GM12874 (cell line): ENCODE results near the gene NDFIP2.

Experiments
- TF ChIP-seq, protein P1 (sequence below): IDR thresholded peaks from 2 replicates; pipeline ENCODE4 v1.5.1; 2011; ENCODE audit warnings: low read depth, mild to moderate bottlenecking, control low read depth, low read length, moderate library complexity; ENCODE audit not compliant: insufficient read depth

NDFIP2 gene

DNA sequence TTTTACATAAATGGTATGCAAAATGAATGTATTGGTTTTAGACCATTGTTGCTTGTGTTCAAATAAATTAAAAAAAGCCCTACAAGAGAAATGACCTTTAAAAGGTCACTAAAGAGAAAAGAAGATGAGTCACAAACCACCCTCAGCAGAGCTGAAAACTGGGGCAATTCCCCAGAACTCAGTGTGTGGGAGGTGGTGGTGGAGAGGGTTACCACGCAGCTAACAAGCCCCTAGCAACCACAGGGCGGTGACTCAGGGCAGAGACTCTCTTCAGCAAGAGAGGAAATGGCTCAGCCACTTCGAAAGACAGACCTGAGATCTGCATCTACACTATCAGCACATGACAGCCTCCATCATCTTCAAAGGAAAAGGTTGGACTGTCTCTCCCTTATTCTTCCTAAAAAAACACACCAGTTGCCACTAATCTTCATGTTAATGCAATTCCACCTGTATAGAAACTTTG, 29.4 kb upstream of the NDFIP2 start:
- TF ChIP-seq, protein P1, sequence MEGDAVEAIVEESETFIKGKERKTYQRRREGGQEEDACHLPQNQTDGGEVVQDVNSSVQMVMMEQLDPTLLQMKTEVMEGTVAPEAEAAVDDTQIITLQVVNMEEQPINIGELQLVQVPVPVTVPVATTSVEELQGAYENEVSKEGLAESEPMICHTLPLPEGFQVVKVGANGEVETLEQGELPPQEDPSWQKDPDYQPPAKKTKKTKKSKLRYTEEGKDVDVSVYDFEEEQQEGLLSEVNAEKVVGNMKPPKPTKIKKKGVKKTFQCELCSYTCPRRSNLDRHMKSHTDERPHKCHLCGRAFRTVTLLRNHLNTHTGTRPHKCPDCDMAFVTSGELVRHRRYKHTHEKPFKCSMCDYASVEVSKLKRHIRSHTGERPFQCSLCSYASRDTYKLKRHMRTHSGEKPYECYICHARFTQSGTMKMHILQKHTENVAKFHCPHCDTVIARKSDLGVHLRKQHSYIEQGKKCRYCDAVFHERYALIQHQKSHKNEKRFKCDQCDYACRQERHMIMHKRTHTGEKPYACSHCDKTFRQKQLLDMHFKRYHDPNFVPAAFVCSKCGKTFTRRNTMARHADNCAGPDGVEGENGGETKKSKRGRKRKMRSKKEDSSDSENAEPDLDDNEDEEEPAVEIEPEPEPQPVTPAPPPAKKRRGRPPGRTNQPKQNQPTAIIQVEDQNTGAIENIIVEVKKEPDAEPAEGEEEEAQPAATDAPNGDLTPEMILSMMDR: no peak

DNA sequence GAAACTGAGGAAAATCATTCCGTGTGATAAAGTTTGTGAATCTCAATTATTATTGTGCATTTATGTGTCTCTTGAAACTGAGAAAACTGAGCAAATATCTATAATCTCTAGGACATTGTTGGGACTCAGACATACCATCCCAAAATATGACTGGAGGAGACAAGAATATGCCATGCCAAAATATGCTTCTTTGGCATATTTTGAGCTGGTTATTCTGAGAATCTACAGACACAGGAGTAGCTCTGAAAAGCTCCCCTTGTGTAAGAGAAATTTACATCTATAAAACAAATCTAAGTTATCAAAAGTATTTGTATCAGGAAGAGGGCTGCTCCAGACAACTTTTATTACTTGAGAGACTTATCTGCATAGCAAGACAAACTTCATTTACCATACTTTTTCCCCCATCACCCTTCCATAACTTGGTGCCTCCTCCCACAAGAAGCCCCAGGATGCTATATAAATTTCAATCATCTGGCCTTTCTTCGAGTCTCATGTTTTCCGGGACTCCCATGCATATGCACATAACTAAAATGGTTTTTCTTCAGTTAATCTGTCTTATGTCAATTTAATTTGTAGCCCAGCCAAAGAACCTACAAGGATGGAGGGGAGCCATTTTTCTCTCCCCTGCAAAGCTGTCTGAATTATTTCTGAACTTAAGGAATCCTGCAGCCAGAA, 28.6 kb upstream of the NDFIP2 start:
- TF ChIP-seq, protein P1: no peak

DNA sequence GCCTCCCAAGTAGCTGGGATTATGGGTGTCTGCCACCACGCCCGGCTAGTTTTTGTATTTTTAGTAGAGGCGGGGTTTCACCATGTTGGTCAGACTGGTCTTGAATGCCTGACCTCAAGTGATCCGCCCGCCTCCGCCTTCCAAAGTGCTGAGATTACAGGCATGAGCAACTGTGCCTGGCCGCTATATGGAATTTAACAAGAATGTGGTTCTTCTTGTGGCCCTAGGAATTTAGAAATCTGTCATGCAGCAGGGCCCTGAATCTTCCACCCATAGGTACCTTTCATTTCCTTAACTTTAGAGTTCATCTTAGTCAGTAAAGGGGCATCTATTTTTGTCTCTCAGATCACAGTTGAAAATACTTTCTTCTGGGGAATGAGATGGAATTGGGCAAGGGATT, 25.6 kb upstream of the NDFIP2 start:
- TF ChIP-seq, protein P1: no peak

DNA sequence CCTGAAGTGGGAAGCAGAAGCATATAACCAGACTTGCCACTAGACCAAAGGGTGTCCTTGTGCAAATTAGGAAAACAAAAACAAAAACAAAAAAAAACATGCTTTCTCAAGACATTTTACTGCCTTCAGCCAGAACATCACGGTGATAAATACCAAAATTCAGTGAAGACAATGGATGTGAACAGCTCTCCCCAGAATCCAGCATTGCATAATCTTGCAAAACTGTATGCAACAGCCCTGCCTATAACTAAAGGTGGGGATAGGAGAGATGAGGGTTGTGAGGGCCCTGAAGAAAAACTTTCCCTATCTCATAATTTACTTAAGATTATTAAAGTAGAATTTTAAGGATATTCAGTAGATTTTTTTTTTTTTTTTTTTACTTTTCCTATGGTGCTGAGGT, 24.9 kb upstream of the NDFIP2 start:
- TF ChIP-seq, protein P1: no peak

DNA sequence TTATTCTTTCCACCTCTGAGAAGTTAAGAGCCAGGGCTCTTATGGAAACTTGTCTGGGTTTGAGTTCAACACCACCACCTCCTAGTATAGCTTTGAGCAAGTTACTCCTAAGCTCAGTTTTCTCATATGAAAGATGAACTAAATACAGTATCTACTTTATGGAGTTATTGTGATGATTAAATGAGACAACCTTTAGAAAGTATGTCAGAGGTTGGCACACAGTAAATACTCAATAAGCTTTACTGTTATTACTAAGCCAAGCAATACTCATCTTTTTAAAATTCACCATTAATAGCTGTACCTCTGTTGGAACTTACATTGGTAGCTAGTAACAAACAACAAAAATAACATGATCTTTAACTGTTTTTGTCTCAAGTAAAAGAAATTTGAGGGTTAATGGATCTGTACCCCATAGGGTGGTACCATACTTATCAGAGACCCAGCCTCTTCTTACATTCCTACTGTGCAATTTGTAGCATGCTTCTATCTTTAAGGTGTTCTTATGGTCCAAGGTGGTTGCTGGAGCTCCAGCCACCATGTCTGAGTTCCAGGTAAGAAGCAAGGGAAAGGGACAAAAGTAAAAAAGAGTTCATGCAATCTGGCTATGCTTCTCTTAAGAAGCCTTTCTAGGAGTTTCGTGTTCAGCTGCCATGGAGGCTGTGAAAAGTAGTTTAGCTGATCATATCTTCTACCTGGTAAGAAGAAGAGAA, 24.1 kb upstream of the NDFIP2 start:
- TF ChIP-seq, protein P1: no peak

DNA sequence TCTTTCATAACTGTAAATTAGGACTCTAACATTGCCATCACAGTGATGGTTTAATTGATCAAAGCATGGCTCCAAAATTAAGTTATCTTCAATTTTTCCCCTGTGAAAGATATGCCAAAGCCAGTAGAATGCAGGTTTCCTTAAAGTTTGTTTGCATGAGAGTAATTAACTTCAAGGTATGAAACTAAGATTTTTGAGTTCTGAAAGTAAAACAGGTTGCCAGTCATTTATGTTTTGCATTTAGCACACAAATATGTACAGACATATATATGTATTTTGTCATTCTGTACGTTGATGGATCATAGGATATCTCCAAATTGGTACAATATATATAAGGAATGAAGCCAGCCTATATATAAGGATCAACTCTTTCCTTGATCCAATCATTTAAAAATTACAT, 23.6 kb upstream of the NDFIP2 start:
- TF ChIP-seq, protein P1: no peak

DNA sequence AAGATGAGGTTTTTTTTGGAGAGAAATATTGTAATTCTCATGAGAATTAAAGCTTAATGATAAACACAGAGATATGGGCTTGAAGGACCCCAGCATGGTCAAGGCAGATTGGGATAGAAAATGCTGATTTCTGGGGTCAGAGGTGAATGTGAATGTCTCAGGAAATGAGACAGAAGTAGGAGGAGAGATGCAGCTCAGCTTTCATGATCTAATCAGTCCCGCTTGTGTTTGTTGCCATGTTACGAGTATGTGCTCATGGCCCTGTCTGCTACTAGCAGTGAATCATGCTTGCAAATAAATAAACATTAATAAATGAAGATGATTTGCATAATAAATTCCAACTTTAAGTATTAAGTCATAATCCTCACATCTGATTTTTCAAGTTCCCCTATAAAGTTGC, 23.0 kb upstream of the NDFIP2 start:
- TF ChIP-seq, protein P1: no peak
